ENCODE data around the gene EXOSC7.

Gene EXOSC7

DNA sequence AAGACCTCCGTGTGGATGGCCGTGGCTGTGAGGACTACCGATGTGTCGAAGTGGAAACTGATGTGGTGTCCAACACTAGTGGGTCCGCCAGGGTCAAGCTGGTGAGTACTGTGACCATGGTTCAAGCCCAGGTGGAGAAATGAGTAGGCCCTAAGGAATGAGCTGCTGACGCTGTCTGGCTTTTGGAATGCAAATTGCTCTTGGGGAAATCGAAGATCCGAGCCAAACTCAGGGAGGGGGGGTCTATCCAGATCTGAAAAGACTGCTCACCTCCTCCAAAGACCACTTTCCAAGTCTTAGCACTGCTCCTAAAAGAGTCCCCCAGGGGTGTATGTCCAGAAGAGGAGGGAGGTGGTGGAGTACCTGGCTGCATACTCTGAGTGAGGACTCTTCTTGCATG is 13.1 kb downstream of the EXOSC7 start:
- H3K4me3 ChIP-seq (ENCODE audit: low read depth in 1 of 5, low read length in 5 of 5): no peak overlapping the region
- no peak overlapping the region for H3K27ac ChIP-seq (ENCODE audit: low read depth, low read length)
- H3K27me3 ChIP-seq (ENCODE audit: control insufficient read depth in 5 of 5, insufficient read depth in 4 of 5, low read length in 5 of 5): no peaks in the 10 kb centered on the region
- H3K9ac ChIP-seq (ENCODE audit: low read length in 5 of 5): no peak overlapping the region
- peaks cover 0 to 22% (median 11%) of the 10 kb centered on the region in 5 donors for H3K4me1 ChIP-seq (ENCODE audit: control insufficient read depth in 5 of 5, insufficient read depth in 5 of 5, low read length in 5 of 5)
- H3K9me3 ChIP-seq (ENCODE audit: control insufficient read depth in 5 of 5, low read length in 5 of 5): no peaks in the 10 kb centered on the region
- peaks cover 0 to 31% (median 9%) of the 10 kb centered on the region in 5 donors for H3K36me3 ChIP-seq (ENCODE audit: control insufficient read depth in 5 of 5, insufficient read depth in 5 of 5, low read length in 5 of 5)

DNA sequence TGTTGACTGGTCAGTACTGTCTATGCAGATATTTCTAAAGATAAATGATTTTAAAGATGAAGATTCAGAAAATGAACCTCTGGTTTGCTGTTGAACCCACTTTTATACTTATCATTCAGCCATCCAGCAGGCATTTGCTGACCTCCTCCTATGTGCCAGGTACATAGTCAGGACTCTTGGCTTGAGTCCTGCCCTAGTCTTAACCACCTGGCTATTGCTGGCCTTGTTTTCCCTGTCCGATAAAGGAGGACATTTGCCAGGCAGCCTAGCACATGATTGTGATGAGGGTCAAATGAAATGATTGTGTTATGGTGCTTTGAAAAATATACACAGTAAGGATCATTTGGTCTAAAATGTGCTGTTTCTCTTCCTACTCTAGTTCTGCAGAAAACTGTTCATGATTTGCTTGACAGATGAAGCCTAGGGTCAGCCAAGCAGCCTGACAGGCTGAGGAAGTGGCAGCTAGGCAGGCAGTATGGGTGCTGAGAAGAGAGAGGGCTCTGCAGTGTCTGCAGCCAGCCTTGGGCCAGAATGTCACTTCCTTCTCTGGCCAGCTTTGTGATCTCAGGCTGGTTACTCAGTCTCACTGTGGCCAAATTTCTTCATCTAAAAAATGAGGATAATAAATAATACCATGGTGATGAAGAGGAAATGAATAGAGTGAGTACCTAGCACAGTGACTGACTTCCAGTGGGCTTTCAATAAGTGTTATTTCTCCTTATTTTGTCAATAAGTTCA is 13.8 kb downstream of the EXOSC7 start:
- no peak overlapping the region for H3K4me3 ChIP-seq (ENCODE audit: low read depth in 1 of 5, low read length in 5 of 5)
- H3K4me1 ChIP-seq (ENCODE audit: control insufficient read depth in 5 of 5, insufficient read depth in 5 of 5, low read length in 5 of 5): peaks cover 0 to 26% (median 16%) of the 10 kb centered on the region in 5 donors
- no peak overlapping the region for H3K27ac ChIP-seq (ENCODE audit: low read depth, low read length)

DNA sequence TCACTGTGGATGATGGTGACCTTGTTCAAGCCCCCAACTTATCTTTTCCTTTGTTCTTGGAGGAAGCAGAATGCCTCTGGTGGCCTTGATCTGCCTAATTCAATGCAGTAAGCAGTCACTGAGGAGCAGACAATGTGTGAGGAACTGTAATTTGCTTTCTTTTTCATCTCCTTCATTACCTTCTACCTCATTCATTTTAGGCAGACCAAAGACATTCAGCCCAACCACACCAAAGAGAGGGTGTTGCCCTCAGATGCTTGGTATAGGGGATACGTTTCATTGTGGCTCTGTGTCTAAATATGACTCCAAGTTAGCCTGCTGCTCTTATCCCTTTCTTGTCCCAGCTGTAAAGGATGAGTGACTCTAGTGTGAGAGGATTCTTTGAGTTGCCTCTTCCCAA is 15.3 kb downstream of the EXOSC7 start:
- H3K9ac ChIP-seq (ENCODE audit: low read length in 5 of 5): no peak overlapping the region
- no peaks in the 10 kb centered on the region for H3K27me3 ChIP-seq (ENCODE audit: control insufficient read depth in 5 of 5, insufficient read depth in 4 of 5, low read length in 5 of 5)
- H3K27ac ChIP-seq (ENCODE audit: low read depth, low read length): no peak overlapping the region
- H3K9me3 ChIP-seq (ENCODE audit: control insufficient read depth in 5 of 5, low read length in 5 of 5): no peaks in the 10 kb centered on the region
- no peak overlapping the region for H3K4me3 ChIP-seq (ENCODE audit: low read depth in 1 of 5, low read length in 5 of 5)
- H3K36me3 ChIP-seq (ENCODE audit: control insufficient read depth in 5 of 5, insufficient read depth in 5 of 5, low read length in 5 of 5): peaks cover 0 to 35% (median 9%) of the 10 kb centered on the region in 5 donors
- H3K4me1 ChIP-seq (ENCODE audit: control insufficient read depth in 5 of 5, insufficient read depth in 5 of 5, low read length in 5 of 5): peaks cover 3 to 41% (median 30%) of the 10 kb centered on the region in 5 donors

More for the DNA sequence above, 13.8 kb downstream of the EXOSC7 start:
- Histone ChIP-seq H3K9ac (ENCODE audit: low read length in 5 of 5) (peak overlapping the region in 1 of 5 donors; percentile 19), H3K27me3 (ENCODE audit: control insufficient read depth in 5 of 5, insufficient read depth in 4 of 5, low read length in 5 of 5) (no peaks in the 10 kb centered on the region), H3K9me3 (ENCODE audit: control insufficient read depth in 5 of 5, low read length in 5 of 5) (no peaks in the 10 kb centered on the region), H3K36me3 (ENCODE audit: control insufficient read depth in 5 of 5, insufficient read depth in 5 of 5, low read length in 5 of 5) (peaks cover 0 to 31% (median 9%) of the 10 kb centered on the region in 5 donors)

- H3K9ac ChIP-seq (ENCODE audit: low read length in 5 of 5): no peak overlapping the region
- H3K27me3 ChIP-seq (ENCODE audit: control insufficient read depth in 5 of 5, insufficient read depth in 4 of 5, low read length in 5 of 5): no peaks in the 10 kb centered on the region
- H3K36me3 ChIP-seq (ENCODE audit: control insufficient read depth in 5 of 5, insufficient read depth in 5 of 5, low read length in 5 of 5): peaks cover 2 to 40% (median 17%) of the 10 kb centered on the region in 5 donors
- H3K9me3 ChIP-seq (ENCODE audit: control insufficient read depth in 5 of 5, low read length in 5 of 5): no peaks in the 10 kb centered on the region
- peak overlapping the region; percentile 25 for H3K27ac ChIP-seq (ENCODE audit: low read depth, low read length)
- H3K4me3 ChIP-seq (ENCODE audit: low read depth in 1 of 5, low read length in 5 of 5): no peak overlapping the region
- peaks cover 3 to 43% (median 33%) of the 10 kb centered on the region in 5 donors for H3K4me1 ChIP-seq (ENCODE audit: control insufficient read depth in 5 of 5, insufficient read depth in 5 of 5, low read length in 5 of 5)
Measured at GRCh38 chr3:44992555-44993470, 16.8 kb downstream of the EXOSC7 start.

GRCh38 chr3:44993471-44994205 is 17.6 kb downstream of the EXOSC7 start:
- Histone ChIP-seq H3K9me3 (ENCODE audit: control insufficient read depth in 5 of 5, low read length in 5 of 5) (no peaks in the 10 kb centered on the region), H3K9ac (ENCODE audit: low read length in 5 of 5) (no peak overlapping the region), H3K4me3 (ENCODE audit: low read depth in 1 of 5, low read length in 5 of 5) (no peak overlapping the region), H3K4me1 (ENCODE audit: control insufficient read depth in 5 of 5, insufficient read depth in 5 of 5, low read length in 5 of 5) (peaks cover 3 to 37% (median 28%) of the 10 kb centered on the region in 5 donors), H3K27ac (ENCODE audit: low read depth, low read length) (peak overlapping the region; percentile 25), H3K27me3 (ENCODE audit: control insufficient read depth in 5 of 5, insufficient read depth in 4 of 5, low read length in 5 of 5) (no peaks in the 10 kb centered on the region), H3K36me3 (ENCODE audit: control insufficient read depth in 5 of 5, insufficient read depth in 5 of 5, low read length in 5 of 5) (peaks cover 2 to 47% (median 23%) of the 10 kb centered on the region in 5 donors)

DNA sequence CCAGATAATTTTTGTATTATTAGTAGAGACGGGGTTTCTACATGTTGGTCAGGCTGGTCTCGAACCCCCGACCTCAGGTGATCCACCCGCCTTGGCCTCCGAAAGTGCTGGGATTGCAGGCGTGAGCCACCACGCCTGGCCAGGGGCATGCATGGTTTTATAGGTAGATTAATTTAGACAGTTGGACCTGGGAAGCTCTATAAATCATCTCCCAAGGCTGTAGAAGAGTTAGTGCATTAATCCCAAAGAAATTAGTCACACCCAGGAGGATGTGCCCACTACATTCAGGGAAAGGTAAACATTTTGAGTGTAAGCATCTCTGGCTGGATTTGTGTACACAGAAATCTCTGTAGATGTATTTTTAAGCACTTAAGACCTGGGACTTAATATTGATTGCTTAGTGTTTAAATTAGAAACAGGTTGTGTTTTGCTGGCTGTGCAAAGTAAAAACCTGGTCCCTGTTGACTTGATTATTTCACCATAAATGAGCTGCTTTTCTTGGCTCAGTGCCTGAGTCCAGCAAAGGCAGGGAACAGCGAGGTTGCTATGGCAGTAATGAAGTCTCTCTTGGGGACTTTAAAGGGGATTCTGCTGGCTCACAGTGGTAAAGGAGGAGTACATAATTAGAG is 19.2 kb downstream of the EXOSC7 start:
- Histone ChIP-seq H3K9ac (ENCODE audit: low read length in 5 of 5) (no peak overlapping the region), H3K27me3 (ENCODE audit: control insufficient read depth in 5 of 5, insufficient read depth in 4 of 5, low read length in 5 of 5) (no peaks in the 10 kb centered on the region), H3K4me1 (ENCODE audit: control insufficient read depth in 5 of 5, insufficient read depth in 5 of 5, low read length in 5 of 5) (peaks cover 3 to 32% (median 28%) of the 10 kb centered on the region in 5 donors), H3K36me3 (ENCODE audit: control insufficient read depth in 5 of 5, insufficient read depth in 5 of 5, low read length in 5 of 5) (peaks cover 3 to 51% (median 30%) of the 10 kb centered on the region in 5 donors), H3K27ac (ENCODE audit: low read depth, low read length) (peak overlapping the region; percentile 63), H3K9me3 (ENCODE audit: control insufficient read depth in 5 of 5, low read length in 5 of 5) (no peaks in the 10 kb centered on the region), H3K4me3 (ENCODE audit: low read depth in 1 of 5, low read length in 5 of 5) (no peak overlapping the region)

- no peak overlapping the region for H3K9ac ChIP-seq (ENCODE audit: low read length in 5 of 5)
- peaks cover 10 to 48% (median 31%) of the 10 kb centered on the region in 5 donors for H3K36me3 ChIP-seq (ENCODE audit: control insufficient read depth in 5 of 5, insufficient read depth in 5 of 5, low read length in 5 of 5)
- no peaks in the 10 kb centered on the region for H3K9me3 ChIP-seq (ENCODE audit: control insufficient read depth in 5 of 5, low read length in 5 of 5)
- no peak overlapping the region for H3K4me3 ChIP-seq (ENCODE audit: low read depth in 1 of 5, low read length in 5 of 5)
- peak overlapping the region; percentile 63 for H3K27ac ChIP-seq (ENCODE audit: low read depth, low read length)
- H3K4me1 ChIP-seq (ENCODE audit: control insufficient read depth in 5 of 5, insufficient read depth in 5 of 5, low read length in 5 of 5): peaks cover 3 to 32% (median 28%) of the 10 kb centered on the region in 5 donors
- H3K27me3 ChIP-seq (ENCODE audit: control insufficient read depth in 5 of 5, insufficient read depth in 4 of 5, low read length in 5 of 5): no peaks in the 10 kb centered on the region
Measured at GRCh38 chr3:44996556-44996969, 20.5 kb downstream of the EXOSC7 start.

DNA sequence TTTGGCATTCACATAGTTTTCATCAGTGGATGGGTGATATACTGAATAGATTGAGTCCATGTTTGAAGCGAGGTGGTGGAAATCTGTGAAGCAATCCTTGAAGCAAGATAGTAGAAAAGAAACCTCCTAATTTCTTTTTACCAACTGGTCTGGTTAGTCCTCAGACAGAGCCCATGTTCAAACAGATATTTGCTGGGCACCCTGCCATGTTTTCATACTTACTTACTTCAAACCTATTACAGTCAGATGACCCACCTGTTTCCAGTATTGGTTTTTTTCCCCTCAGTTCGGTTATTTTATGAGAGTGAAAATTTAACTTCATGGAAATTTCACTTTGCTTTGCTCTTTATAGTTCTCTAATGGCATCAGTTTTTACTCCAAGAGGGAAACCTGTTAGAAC is 23.7 kb downstream of the EXOSC7 start:
- peaks cover 18 to 47% (median 29%) of the 10 kb centered on the region in 5 donors for H3K36me3 ChIP-seq (ENCODE audit: control insufficient read depth in 5 of 5, insufficient read depth in 5 of 5, low read length in 5 of 5)
- peaks cover 7 to 46% (median 43%) of the 10 kb centered on the region in 5 donors for H3K4me1 ChIP-seq (ENCODE audit: control insufficient read depth in 5 of 5, insufficient read depth in 5 of 5, low read length in 5 of 5)
- no peaks in the 10 kb centered on the region for H3K9me3 ChIP-seq (ENCODE audit: control insufficient read depth in 5 of 5, low read length in 5 of 5)
- H3K27me3 ChIP-seq (ENCODE audit: control insufficient read depth in 5 of 5, insufficient read depth in 4 of 5, low read length in 5 of 5): no peaks in the 10 kb centered on the region
- H3K27ac ChIP-seq (ENCODE audit: low read depth, low read length): no peak overlapping the region
- H3K9ac ChIP-seq (ENCODE audit: low read length in 5 of 5): no peak overlapping the region
- H3K4me3 ChIP-seq (ENCODE audit: low read depth in 1 of 5, low read length in 5 of 5): no peak overlapping the region

DNA sequence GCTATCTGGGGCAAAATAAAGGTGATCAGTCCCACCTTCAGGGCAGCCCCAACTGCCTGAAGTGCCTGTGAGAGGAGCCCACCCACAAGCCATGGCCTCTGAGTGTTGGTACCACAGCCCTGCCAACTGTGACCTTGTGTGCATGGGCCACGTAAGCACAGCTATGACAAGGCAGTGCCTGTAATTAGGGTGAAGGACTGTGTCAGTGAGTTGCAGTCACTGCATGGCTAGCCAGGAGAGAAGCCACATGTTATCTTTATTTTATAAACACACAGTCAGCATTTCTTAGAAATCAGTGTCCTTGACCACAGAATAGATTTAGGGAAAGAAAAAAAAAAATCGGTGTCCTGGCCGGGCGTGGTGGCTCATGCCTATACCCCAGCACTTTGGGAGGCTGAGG is 24.8 kb downstream of the EXOSC7 start:
- Histone ChIP-seq H3K36me3 (ENCODE audit: control insufficient read depth in 5 of 5, insufficient read depth in 5 of 5, low read length in 5 of 5) (peaks cover 18 to 53% (median 34%) of the 10 kb centered on the region in 5 donors), H3K4me1 (ENCODE audit: control insufficient read depth in 5 of 5, insufficient read depth in 5 of 5, low read length in 5 of 5) (peaks cover 5 to 36% (median 33%) of the 10 kb centered on the region in 5 donors), H3K27me3 (ENCODE audit: control insufficient read depth in 5 of 5, insufficient read depth in 4 of 5, low read length in 5 of 5) (no peaks in the 10 kb centered on the region), H3K27ac (ENCODE audit: low read depth, low read length) (no peak overlapping the region), H3K9me3 (ENCODE audit: control insufficient read depth in 5 of 5, low read length in 5 of 5) (peaks cover 0 to 3% (median 0%) of the 10 kb centered on the region in 5 donors), H3K9ac (ENCODE audit: low read length in 5 of 5) (no peak overlapping the region), H3K4me3 (ENCODE audit: low read depth in 1 of 5, low read length in 5 of 5) (no peak overlapping the region)
